HEK293 (cell line): Measurements from ENCODE around the gene HHIPL1.

Experiments
- CTCF ChIA-PET: fragments of 350-600 bp; formaldehyde crosslinking; extraction: SDS; loops from one replicate; lab custom pipeline; 2021; ENCODE audit warnings: antibody characterized with exemption; lab: Yijun Ruan, JAX
- POLR2A ChIA-PET: fragments of 300-600 bp; formaldehyde crosslinking; extraction: SDS; loops from one replicate; lab custom pipeline; 2020; ENCODE audit warnings: antibody characterized with exemption, inconsistent platforms; lab: Yijun Ruan, JAX
- H3K27ac ChIP-seq: fragments of 200-500 bp; sonication (Bioruptor generic); 2 replicates; pipeline ENCODE4 v1.5.1; 2014; ENCODE audit warnings: low read depth, low read length, control low read depth, inconsistent platforms; ENCODE audit errors: extremely low read depth
- H3K36me3 ChIP-seq, 2 experiments: fragments of 200-500 bp in 1 of 2; sonication (Bioruptor generic) in 1 of 2; 1 replicate in 1 of 2; 2 replicates in 1 of 2; pipeline ENCODE4 v1.5.1; 2014 to 2017; ENCODE audit warnings: inconsistent platforms in 2 of 2, low read length in 2 of 2; ENCODE audit not compliant: control insufficient read depth in 2 of 2, insufficient read depth in 1 of 2
- H3K4me1 ChIP-seq: fragments of 200-500 bp; sonication (Bioruptor generic); 2 replicates; pipeline ENCODE4 v1.5.1; 2014; ENCODE audit warnings: mild to moderate bottlenecking, low read length, inconsistent platforms; ENCODE audit not compliant: control insufficient read depth, insufficient read depth
- H3K4me3 ChIP-seq: 2 replicates; pipeline ENCODE4 v1.5.1; 2011; ENCODE audit warnings: low read depth, mild to moderate bottlenecking, control low read depth, low read length, moderate library complexity
- H3K9me3 ChIP-seq: fragments of 200-500 bp; sonication (Bioruptor generic); 2 replicates; pipeline ENCODE4 v1.5.1; 2014; ENCODE audit warnings: low read depth, low read length, inconsistent platforms; ENCODE audit not compliant: control insufficient read depth, insufficient read depth
- EGR2 ChIP-seq: fragments of 450-650 bp; formaldehyde crosslinking; IDR thresholded peaks from 2 replicates; pipeline ENCODE4 v1.5.1; 2016; ENCODE audit warnings: low read depth, missing biosample characterization, missing genetic modification characterization
- GLIS2 ChIP-seq: fragments of 450-650 bp; formaldehyde crosslinking; IDR thresholded peaks from 2 replicates; pipeline ENCODE4 v1.5.1; 2016; ENCODE audit warnings: missing biosample characterization, missing genetic modification characterization
- SCRT1 ChIP-seq: fragments of 450-650 bp; formaldehyde crosslinking; IDR thresholded peaks from 2 replicates; pipeline ENCODE4 v1.5.1; 2016; ENCODE audit warnings: missing biosample characterization, missing genetic modification characterization, borderline replicate concordance
- SCRT2 ChIP-seq: fragments of 450-650 bp; formaldehyde crosslinking; IDR thresholded peaks from 2 replicates; pipeline ENCODE4 v1.5.1; 2016; ENCODE audit warnings: missing biosample characterization, missing genetic modification characterization
- ZEB2 ChIP-seq: fragments of 450-650 bp; formaldehyde crosslinking; IDR thresholded peaks from 2 replicates; pipeline ENCODE4 v1.5.1; 2016; ENCODE audit warnings: missing biosample characterization, missing genetic modification characterization
- ZFHX2 ChIP-seq: fragments of 450-650 bp; formaldehyde crosslinking; conservative IDR thresholded peaks from 2 replicates; pipeline ENCODE4 v1.5.1; 2016; ENCODE audit warnings: missing biosample characterization, missing genetic modification characterization
- ZNF175 ChIP-seq: fragments of 450-650 bp; formaldehyde crosslinking; IDR thresholded peaks from 2 replicates; pipeline ENCODE4 v1.5.1; 2016; ENCODE audit warnings: missing biosample characterization, missing genetic modification characterization
- ZNF223 ChIP-seq: fragments of 450-650 bp; formaldehyde crosslinking; IDR thresholded peaks from 2 replicates; pipeline ENCODE4 v1.5.1; 2016; ENCODE audit warnings: missing biosample characterization, missing genetic modification characterization
- ZNF335 ChIP-seq: fragments of 450-650 bp; formaldehyde crosslinking; conservative IDR thresholded peaks from 2 replicates; pipeline ENCODE4 v1.5.1; 2016; ENCODE audit warnings: missing biosample characterization, missing genetic modification characterization
- ZNF473 ChIP-seq: fragments of 450-650 bp; formaldehyde crosslinking; IDR thresholded peaks from 2 replicates; pipeline ENCODE4 v1.5.1; 2017; ENCODE audit warnings: missing biosample characterization, missing genetic modification characterization
- ZNF768 ChIP-seq: fragments of 450-650 bp; formaldehyde crosslinking; IDR thresholded peaks from 2 replicates; pipeline ENCODE4 v1.5.1; 2018; ENCODE audit warnings: missing biosample characterization, mild to moderate bottlenecking, missing genetic modification characterization
- TF ChIP-seq, protein P1 (sequence below): fragments of 450-650 bp; formaldehyde crosslinking; IDR thresholded peaks from 2 replicates; pipeline ENCODE4 v1.5.1; 2016; ENCODE audit warnings: missing biosample characterization, missing genetic modification characterization
- TF ChIP-seq, protein P2 (sequence below): fragments of 450-650 bp; formaldehyde crosslinking; IDR thresholded peaks from 2 replicates; pipeline ENCODE4; 2016; ENCODE audit warnings: missing biosample characterization, missing genetic modification characterization
- TF ChIP-seq, protein P3 (sequence below): fragments of 450-650 bp; formaldehyde crosslinking; IDR thresholded peaks from 2 replicates; pipeline ENCODE4 v1.5.1; 2016; ENCODE audit warnings: missing biosample characterization, missing genetic modification characterization
- TF ChIP-seq, protein P4 (sequence below): fragments of 450-650 bp; formaldehyde crosslinking; IDR thresholded peaks from 2 replicates; pipeline ENCODE4 v1.5.1; 2016; ENCODE audit warnings: missing biosample characterization, missing genetic modification characterization
- TF ChIP-seq, protein P5 (sequence below): IDR thresholded peaks from 2 replicates; pipeline ENCODE4 v1.6.1; 2011; ENCODE audit warnings: mild to moderate bottlenecking, low read depth, low read length, borderline replicate concordance

The HHIPL1 gene

DNA sequence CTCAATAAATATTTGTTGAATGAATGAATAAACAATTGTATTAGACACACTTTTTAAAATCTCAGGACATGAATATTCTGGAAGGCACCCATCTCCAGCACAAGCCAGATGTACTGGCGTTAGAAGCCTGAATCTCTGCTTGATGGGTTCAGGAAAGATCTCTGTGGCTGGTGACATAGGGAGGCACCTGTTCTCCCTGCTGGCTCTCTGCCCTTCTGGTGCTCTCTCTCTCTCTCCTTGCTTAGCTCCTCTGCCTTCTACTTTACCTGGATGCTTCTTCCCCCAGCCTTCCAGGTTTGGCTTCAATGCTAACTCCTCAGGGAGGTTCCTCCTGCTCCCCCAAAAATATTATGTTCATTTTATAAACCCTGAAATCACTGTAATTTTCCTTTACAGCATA lies 40.7 kb downstream of the HHIPL1 start:
- CTCF ChIA-PET, result interaction anchor here (0.6 to 1.3 kb wide), 2 partner anchors 11 to 263 kb away, joined by 3 to 8 read pairs; no protein-coding TSS in a partner anchor
- H3K4me3 ChIP-seq, result no peak overlapping the region
- H3K4me1 ChIP-seq, result no peaks in the 10 kb centered on the region
- peak; percentile 40; the same call in 1 of the 2 replicates for TF ChIP-seq SCRT2 (tag by site-specific recombination)
- TF ChIP-seq, protein P1, sequence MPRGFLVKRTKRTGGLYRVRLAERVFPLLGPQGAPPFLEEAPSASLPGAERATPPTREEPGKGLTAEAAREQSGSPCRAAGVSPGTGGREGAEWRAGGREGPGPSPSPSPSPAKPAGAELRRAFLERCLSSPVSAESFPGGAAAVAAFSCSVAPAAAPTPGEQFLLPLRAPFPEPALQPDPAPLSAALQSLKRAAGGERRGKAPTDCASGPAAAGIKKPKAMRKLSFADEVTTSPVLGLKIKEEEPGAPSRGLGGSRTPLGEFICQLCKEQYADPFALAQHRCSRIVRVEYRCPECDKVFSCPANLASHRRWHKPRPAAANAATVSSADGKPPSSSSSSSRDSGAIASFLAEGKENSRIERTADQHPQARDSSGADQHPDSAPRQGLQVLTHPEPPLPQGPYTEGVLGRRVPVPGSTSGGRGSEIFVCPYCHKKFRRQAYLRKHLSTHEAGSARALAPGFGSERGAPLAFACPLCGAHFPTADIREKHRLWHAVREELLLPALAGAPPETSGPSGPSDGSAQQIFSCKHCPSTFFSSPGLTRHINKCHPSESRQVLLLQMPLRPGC (tag by site-specific recombination), result no peak
- TF ChIP-seq, all 188 proteins: peak for 1
- H3K27ac ChIP-seq, result no peak overlapping the region
- POLR2A ChIA-PET, result no interaction called here
- H3K36me3 ChIP-seq, result no peaks in the 10 kb centered on the region
- no peaks in the 10 kb centered on the region for H3K9me3 ChIP-seq

DNA sequence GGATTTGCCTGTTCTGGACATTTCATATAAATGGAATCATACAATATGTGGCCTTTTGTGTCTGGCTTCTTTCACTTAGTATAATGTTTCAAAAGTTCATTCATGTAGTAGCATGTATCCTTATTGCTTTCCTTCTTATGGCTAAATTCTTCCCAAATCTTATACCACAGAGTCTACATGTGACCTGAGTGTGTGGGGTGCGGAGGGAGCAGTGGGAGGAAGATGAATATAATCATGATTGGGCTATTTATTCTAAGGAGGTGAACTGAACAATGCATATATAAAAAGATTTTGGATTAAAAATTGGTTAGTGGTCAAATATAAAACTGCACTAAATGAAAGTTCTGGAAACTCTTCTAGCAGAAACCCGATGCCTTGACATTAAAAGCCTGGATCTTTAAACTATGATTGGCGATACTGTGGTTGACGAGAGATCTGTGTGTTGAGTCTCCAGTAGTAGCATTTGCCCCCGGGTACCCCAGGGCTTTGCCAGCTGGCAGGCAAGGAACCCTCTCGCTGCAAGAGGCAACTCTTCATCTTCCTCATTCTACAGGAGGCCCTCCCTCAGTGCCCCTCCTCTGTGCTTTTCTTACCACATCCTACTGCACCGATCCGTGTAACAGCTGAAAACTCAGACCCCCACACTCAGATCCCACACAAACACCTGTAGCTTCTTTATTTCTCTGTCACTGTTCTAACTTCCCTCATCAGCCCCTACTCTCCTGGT lies 41.8 kb downstream of the HHIPL1 start:
- H3K4me3 ChIP-seq, result no peak overlapping the region
- POLR2A ChIA-PET, result no interaction called here
- CTCF ChIA-PET, result interaction anchor here (0.6 to 2.8 kb wide), 6 partner anchors 7 to 212 kb away, joined by 3 to 11 read pairs (median 4); no protein-coding TSS in a partner anchor
- TF ChIP-seq ZNF223 (tag by site-specific recombination) (no peak), SCRT1 (peak; percentile 40; the same call in 1 of the 2 replicates), ZNF473 (tag by site-specific recombination) (no peak), SCRT2 (tag by site-specific recombination) (peak; percentile 77), ZNF768 (tag by site-specific recombination) (no peak), ZNF335 (tag by site-specific recombination) (no peak)
- TF ChIP-seq, protein P2, sequence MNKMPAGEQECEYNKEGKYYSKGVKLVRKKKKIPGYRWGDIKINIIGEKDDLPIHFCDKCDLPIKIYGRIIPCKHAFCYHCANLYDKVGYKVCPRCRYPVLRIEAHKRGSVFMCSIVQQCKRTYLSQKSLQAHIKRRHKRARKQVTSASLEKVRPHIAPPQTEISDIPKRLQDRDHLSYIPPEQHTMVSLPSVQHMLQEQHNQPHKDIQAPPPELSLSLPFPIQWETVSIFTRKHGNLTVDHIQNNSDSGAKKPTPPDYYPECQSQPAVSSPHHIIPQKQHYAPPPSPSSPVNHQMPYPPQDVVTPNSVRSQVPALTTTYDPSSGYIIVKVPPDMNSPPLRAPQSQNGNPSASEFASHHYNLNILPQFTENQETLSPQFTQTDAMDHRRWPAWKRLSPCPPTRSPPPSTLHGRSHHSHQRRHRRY, result no peak
- TF ChIP-seq, protein P3, sequence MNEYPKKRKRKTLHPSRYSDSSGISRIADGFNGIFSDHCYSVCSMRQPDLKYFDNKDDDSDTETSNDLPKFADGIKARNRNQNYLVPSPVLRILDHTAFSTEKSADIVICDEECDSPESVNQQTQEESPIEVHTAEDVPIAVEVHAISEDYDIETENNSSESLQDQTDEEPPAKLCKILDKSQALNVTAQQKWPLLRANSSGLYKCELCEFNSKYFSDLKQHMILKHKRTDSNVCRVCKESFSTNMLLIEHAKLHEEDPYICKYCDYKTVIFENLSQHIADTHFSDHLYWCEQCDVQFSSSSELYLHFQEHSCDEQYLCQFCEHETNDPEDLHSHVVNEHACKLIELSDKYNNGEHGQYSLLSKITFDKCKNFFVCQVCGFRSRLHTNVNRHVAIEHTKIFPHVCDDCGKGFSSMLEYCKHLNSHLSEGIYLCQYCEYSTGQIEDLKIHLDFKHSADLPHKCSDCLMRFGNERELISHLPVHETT (tag by site-specific recombination), result no peak
- H3K4me1 ChIP-seq, result no peaks in the 10 kb centered on the region
- H3K9me3 ChIP-seq, result no peaks in the 10 kb centered on the region
- H3K36me3 ChIP-seq, result no peaks in the 10 kb centered on the region
- H3K27ac ChIP-seq, result no peak overlapping the region

DNA sequence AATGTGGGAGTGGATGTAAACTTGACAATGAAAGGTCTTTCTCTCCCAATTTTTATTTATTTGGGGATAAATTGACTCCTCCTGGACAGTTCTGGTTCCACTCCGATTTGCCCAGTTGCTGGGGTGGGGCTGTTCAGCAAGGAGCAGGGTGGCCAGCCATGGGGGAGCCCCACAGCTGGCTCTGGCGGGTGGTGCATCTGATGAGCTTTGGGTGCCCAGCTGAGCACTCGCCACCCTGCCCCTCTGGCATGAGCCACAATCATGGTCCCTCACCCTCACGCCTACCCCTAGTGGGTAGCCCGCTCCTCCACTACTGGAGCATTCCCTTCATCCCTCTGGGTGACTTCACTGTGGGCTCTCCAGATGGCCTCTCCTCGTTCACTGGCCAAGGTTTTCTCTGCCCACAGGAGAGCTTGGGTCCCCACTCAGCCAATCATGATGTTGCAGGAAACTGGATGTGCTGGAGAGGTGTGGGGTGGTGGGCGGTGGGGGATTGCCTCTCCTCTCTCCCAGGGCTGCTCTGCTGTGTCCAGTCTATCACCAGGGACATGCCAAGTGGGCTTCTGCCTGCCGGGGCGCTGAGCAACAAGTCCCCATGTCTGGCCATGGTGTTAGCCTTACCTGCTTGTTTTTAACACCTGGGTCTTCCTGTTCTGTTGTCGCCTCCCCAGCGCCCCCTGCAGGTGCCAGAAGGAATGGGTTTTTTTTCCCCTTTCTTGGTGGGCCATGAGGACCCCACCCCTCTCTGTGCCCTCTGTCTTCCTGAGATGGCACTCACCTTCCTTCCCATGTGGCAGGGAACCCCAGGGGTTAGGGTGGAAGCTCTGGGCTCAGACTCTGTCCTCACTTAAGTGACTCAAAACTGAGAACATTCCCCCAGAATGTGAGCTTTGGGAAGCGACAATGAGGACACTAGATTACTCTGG lies 42.6 kb downstream of the HHIPL1 start:
- POLR2A ChIA-PET, result no interaction called here
- Histone ChIP-seq H3K27ac (no peak overlapping the region), H3K36me3 (no peaks in the 10 kb centered on the region)

More for the DNA sequence above, 42.6 kb downstream of the HHIPL1 start:
- Histone ChIP-seq H3K9me3 (no peaks in the 10 kb centered on the region), H3K4me3 (no peak overlapping the region), H3K4me1 (no peaks in the 10 kb centered on the region)
- CTCF ChIA-PET, result interaction anchor here (0.5 to 3.4 kb wide), 21 partner anchors 8 to 482 kb away, joined by 3 to 11 read pairs (median 3); no protein-coding TSS in a partner anchor
- TF ChIP-seq GLIS2 (tag by site-specific recombination) (peak; percentile 26; the same call in 1 of the 2 replicates), ZEB2 (no peak), ZFHX2 (peak; percentile 41), EGR2 (peak; percentile 21; the same call in 1 of the 2 replicates), ZNF175 (tag by site-specific recombination) (no peak)
- TF ChIP-seq, protein P4, sequence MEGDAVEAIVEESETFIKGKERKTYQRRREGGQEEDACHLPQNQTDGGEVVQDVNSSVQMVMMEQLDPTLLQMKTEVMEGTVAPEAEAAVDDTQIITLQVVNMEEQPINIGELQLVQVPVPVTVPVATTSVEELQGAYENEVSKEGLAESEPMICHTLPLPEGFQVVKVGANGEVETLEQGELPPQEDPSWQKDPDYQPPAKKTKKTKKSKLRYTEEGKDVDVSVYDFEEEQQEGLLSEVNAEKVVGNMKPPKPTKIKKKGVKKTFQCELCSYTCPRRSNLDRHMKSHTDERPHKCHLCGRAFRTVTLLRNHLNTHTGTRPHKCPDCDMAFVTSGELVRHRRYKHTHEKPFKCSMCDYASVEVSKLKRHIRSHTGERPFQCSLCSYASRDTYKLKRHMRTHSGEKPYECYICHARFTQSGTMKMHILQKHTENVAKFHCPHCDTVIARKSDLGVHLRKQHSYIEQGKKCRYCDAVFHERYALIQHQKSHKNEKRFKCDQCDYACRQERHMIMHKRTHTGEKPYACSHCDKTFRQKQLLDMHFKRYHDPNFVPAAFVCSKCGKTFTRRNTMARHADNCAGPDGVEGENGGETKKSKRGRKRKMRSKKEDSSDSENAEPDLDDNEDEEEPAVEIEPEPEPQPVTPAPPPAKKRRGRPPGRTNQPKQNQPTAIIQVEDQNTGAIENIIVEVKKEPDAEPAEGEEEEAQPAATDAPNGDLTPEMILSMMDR (tag by site-specific recombination), result peak; percentile 64
- TF ChIP-seq, protein P5, sequence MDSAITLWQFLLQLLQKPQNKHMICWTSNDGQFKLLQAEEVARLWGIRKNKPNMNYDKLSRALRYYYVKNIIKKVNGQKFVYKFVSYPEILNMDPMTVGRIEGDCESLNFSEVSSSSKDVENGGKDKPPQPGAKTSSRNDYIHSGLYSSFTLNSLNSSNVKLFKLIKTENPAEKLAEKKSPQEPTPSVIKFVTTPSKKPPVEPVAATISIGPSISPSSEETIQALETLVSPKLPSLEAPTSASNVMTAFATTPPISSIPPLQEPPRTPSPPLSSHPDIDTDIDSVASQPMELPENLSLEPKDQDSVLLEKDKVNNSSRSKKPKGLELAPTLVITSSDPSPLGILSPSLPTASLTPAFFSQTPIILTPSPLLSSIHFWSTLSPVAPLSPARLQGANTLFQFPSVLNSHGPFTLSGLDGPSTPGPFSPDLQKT, result no peak
